Fibroblast of mammary gland (primary cell): ENCODE measurements around the gene SUFU.

Source experiments
- DNase-seq: peaks from one replicate; pipeline ENCODE4 v3.0.0-alpha.2; 2010; ENCODE audit warnings: low read depth
- H3K4me3 ChIP-seq: 2 replicates; pipeline ENCODE4 v1.5.1; 2011; ENCODE audit warnings: low read depth, mild to moderate bottlenecking, low read length, moderate library complexity; ENCODE audit not compliant: control insufficient read depth
- TF ChIP-seq, protein P1 (sequence below): conservative IDR thresholded peaks from 2 replicates; pipeline ENCODE4 v1.5.1; 2011; ENCODE audit warnings: low read depth, low read length, inconsistent platforms; ENCODE audit not compliant: control insufficient read depth, insufficient read depth

Gene SUFU

DNA sequence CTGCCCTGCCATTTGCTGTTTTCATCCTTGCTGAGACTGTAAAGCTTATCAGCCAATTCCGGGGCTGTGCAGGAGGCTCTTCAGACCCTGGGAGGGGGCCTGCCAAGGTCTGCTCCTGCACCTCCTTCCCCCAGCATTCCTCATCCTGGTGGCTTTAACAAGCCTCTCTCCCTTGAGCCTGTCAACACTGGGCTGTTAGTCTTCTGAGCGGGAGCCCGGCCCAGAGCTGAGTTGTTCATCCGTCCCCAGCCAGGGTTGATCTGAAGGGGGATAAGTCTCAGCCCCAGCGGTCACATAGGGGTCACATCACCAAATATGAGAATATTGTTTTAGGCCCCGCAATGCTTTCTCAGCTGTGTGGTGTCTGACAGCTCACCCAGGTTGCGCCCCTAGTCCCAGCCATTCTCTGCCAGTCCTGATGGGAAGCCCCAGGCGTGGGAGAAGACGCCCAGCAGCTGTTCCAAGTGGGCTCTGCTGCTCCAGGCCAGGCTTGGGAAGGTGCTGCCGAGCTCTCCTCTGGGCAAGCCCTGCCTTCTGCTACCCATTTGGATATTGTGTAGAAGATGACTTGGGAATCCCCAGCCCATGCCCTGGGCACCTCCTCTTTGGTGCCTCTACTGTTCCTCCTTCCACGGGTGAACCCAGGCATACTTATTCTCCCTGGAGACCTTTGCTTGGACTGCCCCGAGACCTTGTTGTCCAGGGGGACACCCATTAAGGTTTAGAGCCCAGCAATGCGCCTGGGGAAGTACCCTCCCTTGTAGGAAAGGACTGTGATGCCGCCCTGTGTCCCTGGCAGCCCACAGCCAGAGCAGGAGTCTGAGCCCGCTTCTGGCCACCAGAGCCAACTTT lies 117.0 kb downstream of the SUFU start:
- TF ChIP-seq, protein P1, sequence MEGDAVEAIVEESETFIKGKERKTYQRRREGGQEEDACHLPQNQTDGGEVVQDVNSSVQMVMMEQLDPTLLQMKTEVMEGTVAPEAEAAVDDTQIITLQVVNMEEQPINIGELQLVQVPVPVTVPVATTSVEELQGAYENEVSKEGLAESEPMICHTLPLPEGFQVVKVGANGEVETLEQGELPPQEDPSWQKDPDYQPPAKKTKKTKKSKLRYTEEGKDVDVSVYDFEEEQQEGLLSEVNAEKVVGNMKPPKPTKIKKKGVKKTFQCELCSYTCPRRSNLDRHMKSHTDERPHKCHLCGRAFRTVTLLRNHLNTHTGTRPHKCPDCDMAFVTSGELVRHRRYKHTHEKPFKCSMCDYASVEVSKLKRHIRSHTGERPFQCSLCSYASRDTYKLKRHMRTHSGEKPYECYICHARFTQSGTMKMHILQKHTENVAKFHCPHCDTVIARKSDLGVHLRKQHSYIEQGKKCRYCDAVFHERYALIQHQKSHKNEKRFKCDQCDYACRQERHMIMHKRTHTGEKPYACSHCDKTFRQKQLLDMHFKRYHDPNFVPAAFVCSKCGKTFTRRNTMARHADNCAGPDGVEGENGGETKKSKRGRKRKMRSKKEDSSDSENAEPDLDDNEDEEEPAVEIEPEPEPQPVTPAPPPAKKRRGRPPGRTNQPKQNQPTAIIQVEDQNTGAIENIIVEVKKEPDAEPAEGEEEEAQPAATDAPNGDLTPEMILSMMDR: no peak
- no peak for DNase-seq
- H3K4me3 ChIP-seq: no peak overlapping the region

DNA sequence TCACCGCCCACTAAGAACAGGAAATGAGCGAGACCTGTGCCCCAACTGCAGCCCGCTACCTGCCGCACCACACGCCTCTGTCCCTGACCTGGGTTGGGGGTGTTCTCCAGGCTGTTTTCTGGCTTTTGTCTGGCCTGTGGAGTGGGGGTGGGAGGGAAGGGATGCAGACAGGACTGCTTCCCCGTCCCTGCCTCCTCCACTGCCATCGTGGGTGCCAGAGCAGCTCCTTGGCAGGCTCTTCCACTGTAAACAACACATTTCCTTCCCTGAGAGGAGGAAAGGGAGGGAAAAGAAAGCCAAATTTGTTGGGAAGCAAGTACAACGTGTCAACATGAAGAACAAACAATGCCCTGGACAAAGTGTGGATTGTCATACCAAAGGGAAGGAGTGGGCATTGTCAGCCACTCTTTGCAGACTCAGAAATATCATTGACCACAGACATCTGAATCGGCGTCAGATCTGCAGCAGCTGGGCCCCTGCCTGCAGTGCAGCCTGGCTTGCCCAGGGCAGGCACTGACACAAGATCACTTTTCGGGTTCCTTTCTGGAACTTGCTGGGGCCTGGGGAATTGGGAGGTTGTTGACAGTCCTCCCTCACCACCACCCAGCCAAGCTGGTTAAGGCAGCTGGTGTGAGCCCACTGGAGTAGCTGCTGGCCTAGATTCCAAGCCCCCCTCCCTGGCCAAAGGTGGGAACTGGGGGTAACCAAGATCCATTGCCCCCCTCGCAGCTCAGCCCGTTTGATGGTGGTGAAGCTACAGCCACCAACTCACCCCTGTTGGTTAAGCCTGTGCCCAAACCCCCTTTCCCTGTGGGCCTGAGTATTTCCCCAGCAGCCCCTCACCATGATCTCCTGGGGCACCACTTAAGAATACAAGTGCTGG lies 117.9 kb downstream of the SUFU start:
- TF ChIP-seq, protein P1: no peak
- DNase-seq: no peak
- H3K4me3 ChIP-seq: no peak overlapping the region

DNA sequence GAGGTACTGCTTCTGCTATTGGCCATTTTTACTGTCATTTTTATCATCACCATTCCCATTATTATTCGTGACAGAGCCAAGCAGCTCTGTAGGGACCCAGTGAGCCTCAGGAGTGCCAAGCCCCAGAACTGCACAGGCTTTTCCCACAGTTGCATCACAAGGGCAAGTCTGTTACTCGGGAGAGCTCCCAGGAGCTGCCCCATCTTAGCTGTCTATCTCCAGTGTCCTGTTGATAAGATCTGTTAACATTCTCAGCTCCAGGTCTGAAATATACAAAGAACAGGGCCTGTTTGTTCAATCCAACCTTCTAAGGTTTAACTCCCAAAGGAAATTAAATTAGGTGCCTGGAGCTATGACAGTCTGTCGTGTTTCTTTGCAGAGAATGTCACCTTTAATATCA lies 120.3 kb downstream of the SUFU start:
- DNase-seq: no peak
- TF ChIP-seq, protein P1: no peak
- H3K4me3 ChIP-seq: no peak overlapping the region

DNA sequence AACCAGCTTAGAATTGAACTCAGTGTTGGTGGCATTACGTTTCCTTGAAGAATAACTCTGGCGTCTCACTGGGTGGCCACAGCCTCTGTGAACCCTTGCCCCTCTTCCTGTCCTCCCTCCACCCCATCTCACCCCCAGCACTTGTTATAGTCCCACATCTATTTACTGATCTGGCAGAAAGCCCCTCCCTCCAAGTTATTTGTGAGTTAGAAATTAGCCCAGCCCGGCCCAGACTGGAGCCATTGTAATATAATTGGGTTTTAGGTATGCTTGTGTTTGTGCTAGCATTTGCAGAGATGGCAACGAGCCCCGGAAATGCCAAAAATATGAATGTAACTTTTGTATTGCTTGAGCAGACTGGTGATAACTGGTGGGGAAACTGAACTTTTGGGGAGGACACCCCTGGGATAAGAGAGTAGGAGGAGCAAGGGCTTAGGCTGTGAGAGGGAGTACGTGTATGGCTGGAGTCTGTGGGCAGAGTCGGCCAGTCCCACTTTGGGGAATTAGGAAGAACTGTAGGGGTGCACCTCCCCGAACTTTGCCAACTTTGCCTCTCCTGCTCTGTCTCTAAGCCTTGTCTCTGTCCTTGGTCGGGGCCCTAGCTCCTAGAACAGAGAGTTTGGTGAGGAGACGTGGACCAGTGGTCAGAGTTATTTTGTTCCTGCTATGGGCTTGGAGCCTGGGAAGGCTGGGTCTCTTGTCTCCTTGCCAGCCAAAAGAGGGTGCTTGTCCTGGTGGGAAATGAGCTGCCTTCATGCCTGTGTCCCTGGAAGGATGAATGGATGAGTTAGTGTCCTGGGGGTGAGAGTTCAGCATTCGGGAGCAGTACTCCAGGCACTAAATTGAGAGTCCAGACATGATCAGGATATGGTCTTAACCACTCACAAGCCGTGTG lies 121.2 kb downstream of the SUFU start:
- no peak overlapping the region for H3K4me3 ChIP-seq
- TF ChIP-seq, protein P1: no peak
- no peak for DNase-seq

DNA sequence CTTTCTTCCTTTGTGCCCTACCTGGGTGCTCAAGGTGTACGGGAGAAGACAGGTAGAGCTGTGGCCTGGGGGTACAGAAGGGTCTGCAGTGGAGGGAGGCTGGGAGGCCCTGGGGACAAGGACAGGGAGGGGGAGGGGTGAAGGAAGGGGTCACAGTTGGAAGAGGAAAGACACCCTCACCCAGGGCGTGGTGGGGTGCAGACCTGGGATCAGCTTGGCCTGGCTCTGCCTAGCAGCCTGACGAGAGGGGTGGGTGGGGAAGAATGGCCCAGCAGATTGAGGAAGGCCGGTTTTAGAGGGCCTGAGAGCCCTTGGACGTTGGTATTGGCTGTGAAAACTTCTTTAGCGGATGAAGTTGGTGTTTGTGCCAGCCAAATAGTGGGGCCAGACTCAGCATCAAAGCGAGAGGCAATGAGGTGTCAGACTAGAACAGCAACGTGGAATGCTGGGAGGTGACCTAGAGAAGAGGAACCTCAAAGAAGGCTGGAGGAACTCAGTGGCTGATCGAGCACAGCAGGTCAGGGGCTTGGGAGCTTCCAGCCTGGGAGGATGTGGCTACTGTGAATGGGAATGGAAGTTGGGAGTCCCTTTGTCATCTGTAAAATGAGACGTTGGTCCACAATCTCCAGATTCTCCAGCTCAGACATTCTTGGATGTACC lies 122.4 kb downstream of the SUFU start:
- no peak for DNase-seq
- H3K4me3 ChIP-seq: no peak overlapping the region
- TF ChIP-seq, protein P1: no peak
